ENCODE measurements around the gene TAAR8.

DNA sequence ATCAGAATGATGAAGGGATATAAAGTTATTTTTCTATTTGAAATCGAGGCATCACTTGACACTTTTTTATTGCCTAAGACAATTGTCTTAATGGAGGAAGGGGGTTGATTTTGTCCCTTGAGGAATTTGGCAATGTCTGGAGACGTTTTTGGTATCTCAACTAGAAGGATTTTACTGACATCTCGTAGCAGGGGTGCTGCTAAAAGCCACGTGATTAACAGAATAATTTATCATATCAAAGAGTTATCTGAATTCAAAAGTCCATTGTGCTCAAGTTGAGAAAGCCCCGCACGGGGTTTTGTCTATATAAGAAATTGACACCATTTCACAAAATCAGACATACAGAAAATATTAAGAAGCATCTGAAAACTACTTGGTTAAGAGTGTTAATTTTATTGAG is 16.1 kb downstream of the TAAR8 start:
- TF ChIP-seq, protein P1, sequence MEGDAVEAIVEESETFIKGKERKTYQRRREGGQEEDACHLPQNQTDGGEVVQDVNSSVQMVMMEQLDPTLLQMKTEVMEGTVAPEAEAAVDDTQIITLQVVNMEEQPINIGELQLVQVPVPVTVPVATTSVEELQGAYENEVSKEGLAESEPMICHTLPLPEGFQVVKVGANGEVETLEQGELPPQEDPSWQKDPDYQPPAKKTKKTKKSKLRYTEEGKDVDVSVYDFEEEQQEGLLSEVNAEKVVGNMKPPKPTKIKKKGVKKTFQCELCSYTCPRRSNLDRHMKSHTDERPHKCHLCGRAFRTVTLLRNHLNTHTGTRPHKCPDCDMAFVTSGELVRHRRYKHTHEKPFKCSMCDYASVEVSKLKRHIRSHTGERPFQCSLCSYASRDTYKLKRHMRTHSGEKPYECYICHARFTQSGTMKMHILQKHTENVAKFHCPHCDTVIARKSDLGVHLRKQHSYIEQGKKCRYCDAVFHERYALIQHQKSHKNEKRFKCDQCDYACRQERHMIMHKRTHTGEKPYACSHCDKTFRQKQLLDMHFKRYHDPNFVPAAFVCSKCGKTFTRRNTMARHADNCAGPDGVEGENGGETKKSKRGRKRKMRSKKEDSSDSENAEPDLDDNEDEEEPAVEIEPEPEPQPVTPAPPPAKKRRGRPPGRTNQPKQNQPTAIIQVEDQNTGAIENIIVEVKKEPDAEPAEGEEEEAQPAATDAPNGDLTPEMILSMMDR (IDR thresholded peaks at IDR 0.05) = no peak
- no peak for TF ChIP-seq POLR2A (IDR thresholded peaks at IDR 0.05)

Data from esophagus squamous epithelium (tissue), 4 donors.